ENCODE measurements around the gene UBAC2. TPM values are rescaled to one million over a fixed set of nuclear protein-coding genes. Genes with fewer than 3 reads are reported as not detected.

UBAC2 gene
- total RNA-seq, 1 donor from 2014 or later, result 59.8 TPM

GRCh38 chr13:99308471-99309087, 107.9 kb downstream of the UBAC2 start:
- H3K27me3 Mint-ChIP-seq (ENCODE audit: low read depth), result no peaks in the 10 kb centered on the region
- TF ChIP-seq, protein P1, sequence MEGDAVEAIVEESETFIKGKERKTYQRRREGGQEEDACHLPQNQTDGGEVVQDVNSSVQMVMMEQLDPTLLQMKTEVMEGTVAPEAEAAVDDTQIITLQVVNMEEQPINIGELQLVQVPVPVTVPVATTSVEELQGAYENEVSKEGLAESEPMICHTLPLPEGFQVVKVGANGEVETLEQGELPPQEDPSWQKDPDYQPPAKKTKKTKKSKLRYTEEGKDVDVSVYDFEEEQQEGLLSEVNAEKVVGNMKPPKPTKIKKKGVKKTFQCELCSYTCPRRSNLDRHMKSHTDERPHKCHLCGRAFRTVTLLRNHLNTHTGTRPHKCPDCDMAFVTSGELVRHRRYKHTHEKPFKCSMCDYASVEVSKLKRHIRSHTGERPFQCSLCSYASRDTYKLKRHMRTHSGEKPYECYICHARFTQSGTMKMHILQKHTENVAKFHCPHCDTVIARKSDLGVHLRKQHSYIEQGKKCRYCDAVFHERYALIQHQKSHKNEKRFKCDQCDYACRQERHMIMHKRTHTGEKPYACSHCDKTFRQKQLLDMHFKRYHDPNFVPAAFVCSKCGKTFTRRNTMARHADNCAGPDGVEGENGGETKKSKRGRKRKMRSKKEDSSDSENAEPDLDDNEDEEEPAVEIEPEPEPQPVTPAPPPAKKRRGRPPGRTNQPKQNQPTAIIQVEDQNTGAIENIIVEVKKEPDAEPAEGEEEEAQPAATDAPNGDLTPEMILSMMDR (conservative IDR thresholded peaks at IDR 0.05), result no peak
- peaks cover 37% of the 10 kb centered on the region for H3K4me1 Mint-ChIP-seq
- DNase-seq (ENCODE audit: low read depth, low spot score), result no peak
- H3K27ac Mint-ChIP-seq (ENCODE audit: unreplicated experiment), result no peak overlapping the region
- peaks cover 13% of the 10 kb centered on the region for H3K36me3 Mint-ChIP-seq (ENCODE audit: low read depth)
- H3K4me3 Mint-ChIP-seq, result no peak overlapping the region
- no peaks in the 10 kb centered on the region for H3K9me3 Mint-ChIP-seq

- H3K27ac Mint-ChIP-seq (ENCODE audit: unreplicated experiment), result no peak overlapping the region
Observed at GRCh38 chr13:99310382-99311031, 109.9 kb downstream of the UBAC2 start.

DNA sequence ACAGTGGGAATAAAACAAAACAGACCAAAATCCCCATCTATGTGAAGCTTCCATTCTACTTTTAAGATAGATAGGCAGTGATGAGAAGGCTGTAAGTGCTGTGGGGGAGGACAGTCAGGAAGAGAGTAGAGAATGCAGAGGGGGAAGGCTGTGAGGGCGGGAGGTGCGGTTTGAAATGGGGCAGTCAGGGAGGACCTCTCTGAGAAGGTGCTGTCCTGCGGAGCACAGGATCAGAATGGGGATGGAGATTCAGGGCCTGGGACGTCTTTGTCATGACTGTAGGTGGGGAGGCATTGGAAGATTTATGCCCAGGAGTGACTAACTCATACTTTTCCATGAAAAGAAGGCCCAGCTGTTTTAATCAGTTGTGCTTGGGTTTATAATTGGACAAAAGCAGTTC, 110.5 kb downstream of the UBAC2 start:
- no peak for DNase-seq (ENCODE audit: low read depth, low spot score)
- TF ChIP-seq, protein P1 (conservative IDR thresholded peaks at IDR 0.05), result no peak
- Mint-ChIP-seq H3K36me3 (ENCODE audit: low read depth) (peaks cover 20% of the 10 kb centered on the region), H3K4me3 (no peak overlapping the region), H3K9me3 (no peaks in the 10 kb centered on the region), H3K27me3 (ENCODE audit: low read depth) (no peaks in the 10 kb centered on the region), H3K27ac (ENCODE audit: unreplicated experiment) (peak overlapping the region; percentile 78), H3K4me1 (peaks cover 48% of the 10 kb centered on the region)

More at GRCh38 chr13:99310382-99311031, 109.9 kb downstream of the UBAC2 start:
- H3K4me1 Mint-ChIP-seq, result peaks cover 49% of the 10 kb centered on the region
- H3K4me3 Mint-ChIP-seq, result no peak overlapping the region
- H3K36me3 Mint-ChIP-seq (ENCODE audit: low read depth), result peaks cover 19% of the 10 kb centered on the region
- H3K9me3 Mint-ChIP-seq, result no peaks in the 10 kb centered on the region
- H3K27me3 Mint-ChIP-seq (ENCODE audit: low read depth), result no peaks in the 10 kb centered on the region
- TF ChIP-seq, protein P1 (conservative IDR thresholded peaks at IDR 0.05), result no peak
- DNase-seq (ENCODE audit: low read depth, low spot score), result no peak

DNA sequence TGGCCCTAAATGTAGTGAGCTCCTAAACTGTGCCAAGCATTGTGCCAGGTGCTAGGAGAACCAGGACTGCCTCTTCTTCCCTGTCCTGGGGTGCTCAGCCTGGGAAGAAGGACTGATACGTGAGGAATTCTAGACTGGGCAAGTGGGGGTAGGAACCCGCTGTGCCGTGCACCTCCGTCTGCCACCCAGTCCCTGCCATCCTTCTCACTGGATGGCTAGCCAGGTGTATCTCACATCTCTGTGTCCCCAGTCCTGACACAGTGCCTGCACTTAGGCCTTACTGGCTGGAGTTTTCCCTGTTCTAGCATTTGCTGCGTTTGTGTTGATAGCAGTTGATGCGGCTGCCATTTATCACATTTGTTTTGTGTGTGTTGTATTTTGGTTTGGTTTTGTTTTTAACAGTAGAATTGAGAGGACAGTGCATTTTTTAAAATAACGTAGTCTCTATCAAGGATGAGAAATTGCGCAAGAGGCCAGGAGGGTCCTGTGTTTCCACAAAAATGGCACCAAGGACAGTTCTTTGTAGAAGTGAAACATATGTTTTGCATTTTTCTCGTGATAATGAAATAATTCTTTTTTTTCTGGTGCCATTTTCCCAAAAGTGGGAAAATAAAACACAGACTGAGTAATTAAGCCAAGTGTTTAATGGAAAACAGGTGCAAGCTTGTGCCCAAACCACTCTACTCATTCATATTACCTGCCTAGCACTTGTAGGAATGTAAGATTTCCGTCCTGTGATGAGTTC, 111.3 kb downstream of the UBAC2 start:
- Mint-ChIP-seq H3K27ac (ENCODE audit: unreplicated experiment) (peak overlapping the region; percentile 59), H3K27me3 (ENCODE audit: low read depth) (no peaks in the 10 kb centered on the region)
- DNase-seq (ENCODE audit: low read depth, low spot score), result no peak

GRCh38 chr13:99312493-99312883, 111.8 kb downstream of the UBAC2 start:
- Mint-ChIP-seq H3K27ac (ENCODE audit: unreplicated experiment) (peak overlapping the region; percentile 59), H3K36me3 (ENCODE audit: low read depth) (peaks cover 29% of the 10 kb centered on the region), H3K4me1 (peaks cover 42% of the 10 kb centered on the region), H3K27me3 (ENCODE audit: low read depth) (no peaks in the 10 kb centered on the region), H3K4me3 (no peak overlapping the region), H3K9me3 (no peaks in the 10 kb centered on the region)
- TF ChIP-seq, protein P1 (conservative IDR thresholded peaks at IDR 0.05), result no peak
- no peak for DNase-seq (ENCODE audit: low read depth, low spot score)

More for the DNA sequence above, 111.3 kb downstream of the UBAC2 start:
- Mint-ChIP-seq H3K36me3 (ENCODE audit: low read depth) (peaks cover 26% of the 10 kb centered on the region), H3K9me3 (no peaks in the 10 kb centered on the region), H3K4me3 (no peak overlapping the region), H3K4me1 (peaks cover 47% of the 10 kb centered on the region)
- TF ChIP-seq, protein P1 (conservative IDR thresholded peaks at IDR 0.05), result no peak

All from neural crest cell (in vitro differentiated cells).